ENCODE results near the gene SLC39A12. TPM values are rescaled to one million over a fixed set of nuclear protein-coding genes. Genes with fewer than 3 reads are reported as not detected.

SLC39A12 gene
- total RNA-seq, 2 donors from 2014 or later, result not detected

GRCh38 chr10:17989908-17990767 lies 38.4 kb downstream of the SLC39A12 start:
- DNase-seq (no peak), ATAC-seq (no peak)
- H3K36me3 ChIP-seq (replicated peaks in 1 of 2; ENCODE audit: insufficient read depth in 1 of 2, low read depth in 2 of 2), result no peaks in the 10 kb centered on the region
- H3K9me3 ChIP-seq, result no peaks in the 10 kb centered on the region
- whole genome bisulfite sequencing, 2 donors, result 66 to 69% methylated on average over 6 of the region's 6 CpGs
- no peak overlapping the region for H3K4me3 ChIP-seq
- H3K4me1 ChIP-seq, result no peaks in the 10 kb centered on the region
- H3K27ac ChIP-seq, result no peak overlapping the region
- intact Hi-C loops (cut with DNase I), result no loop called here
- no peaks in the 10 kb centered on the region for H3K27me3 ChIP-seq
- TF ChIP-seq POLR2A (IDR thresholded peaks at IDR 0.05) (no peak), CTCF (IDR thresholded peaks at IDR 0.05) (no peak)

DNA sequence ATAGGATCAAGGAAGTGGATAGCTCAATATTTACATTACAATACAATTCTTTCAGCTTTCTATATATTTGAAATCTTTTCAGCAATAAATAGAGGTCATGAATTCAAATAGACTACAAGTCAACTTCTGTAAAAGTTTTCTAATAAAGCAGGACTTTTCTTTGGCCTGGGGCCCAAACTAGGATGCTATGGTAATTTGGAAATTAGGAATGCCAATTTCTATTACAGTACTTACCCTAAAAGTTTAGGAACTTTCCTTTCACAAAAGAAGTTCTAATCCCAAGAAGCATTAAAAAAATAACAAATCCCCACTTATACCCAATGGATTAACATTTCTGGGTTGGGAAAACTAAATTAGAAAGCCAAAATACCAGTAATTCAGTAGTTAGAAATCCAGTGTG lies 40.5 kb downstream of the SLC39A12 start:
- Histone ChIP-seq H3K9me3 (no peaks in the 10 kb centered on the region), H3K4me1 (no peaks in the 10 kb centered on the region), H3K36me3 (replicated peaks in 1 of 2; ENCODE audit: insufficient read depth in 1 of 2, low read depth in 2 of 2) (no peaks in the 10 kb centered on the region), H3K27me3 (no peaks in the 10 kb centered on the region), H3K4me3 (no peak overlapping the region), H3K27ac (no peak overlapping the region)
- TF ChIP-seq POLR2A (IDR thresholded peaks at IDR 0.05), result no peak
- TF ChIP-seq CTCF (IDR thresholded peaks at IDR 0.05), result no peak
- ATAC-seq (no peak), DNase-seq (no peak)
- intact Hi-C loops (cut with DNase I), result no loop called here

- ATAC-seq (no peak), DNase-seq (no peak)
- Histone ChIP-seq H3K4me1 (no peaks in the 10 kb centered on the region), H3K9me3 (no peaks in the 10 kb centered on the region), H3K27ac (no peak overlapping the region), H3K36me3 (replicated peaks in 1 of 2; ENCODE audit: insufficient read depth in 1 of 2, low read depth in 2 of 2) (no peaks in the 10 kb centered on the region), H3K27me3 (no peaks in the 10 kb centered on the region), H3K4me3 (no peak overlapping the region)
- TF ChIP-seq POLR2A (IDR thresholded peaks at IDR 0.05) (no peak), CTCF (IDR thresholded peaks at IDR 0.05) (no peak)
- intact Hi-C loops (cut with DNase I), result no loop called here
- 54 to 66% methylated on average over 3 of the region's 3 CpGs for WGBS, 2 donors
Measured at GRCh38 chr10:17993361-17993760, 41.6 kb downstream of the SLC39A12 start.

- no peak for DNase-seq
- no peaks in the 10 kb centered on the region for H3K9me3 ChIP-seq
- no peak for ATAC-seq
- no peaks in the 10 kb centered on the region for H3K36me3 ChIP-seq (replicated peaks in 1 of 2; ENCODE audit: insufficient read depth in 1 of 2, low read depth in 2 of 2)
- intact Hi-C loops (cut with DNase I), result no loop called here
- H3K4me3 ChIP-seq, result no peak overlapping the region
- H3K4me1 ChIP-seq, result no peaks in the 10 kb centered on the region
- TF ChIP-seq POLR2A (IDR thresholded peaks at IDR 0.05) (no peak), CTCF (IDR thresholded peaks at IDR 0.05) (no peak)
- 79 to 87% methylated on average over 2 of the region's 2 CpGs for WGBS, 2 donors
- no peaks in the 10 kb centered on the region for H3K27me3 ChIP-seq
- no peak overlapping the region for H3K27ac ChIP-seq
Measured at GRCh38 chr10:18000601-18001000, 48.9 kb downstream of the SLC39A12 start.

GRCh38 chr10:18005445-18005780 lies 53.7 kb downstream of the SLC39A12 start:
- intact Hi-C loops (cut with DNase I), result no loop called here
- WGBS, 2 donors, result 24% methylated on average over 3 of the region's 3 CpGs
- ATAC-seq, result no peak
- DNase-seq, result no peak
- Histone ChIP-seq H3K27ac (no peak overlapping the region), H3K4me3 (no peak overlapping the region), H3K27me3 (no peaks in the 10 kb centered on the region), H3K9me3 (no peaks in the 10 kb centered on the region), H3K36me3 (replicated peaks in 1 of 2; ENCODE audit: insufficient read depth in 1 of 2, low read depth in 2 of 2) (no peaks in the 10 kb centered on the region), H3K4me1 (no peaks in the 10 kb centered on the region)
- TF ChIP-seq POLR2A (IDR thresholded peaks at IDR 0.05) (no peak), CTCF (IDR thresholded peaks at IDR 0.05) (no peak)

All from body of pancreas (tissue), 4 donors.